HG02588 (cell line): Measurements from ENCODE around the gene GUCD1.
A peak's percentile ranks its signal among the peaks of the same experiment; 100 is the strongest.

Experiments
- ATAC-seq: cut with Tn5 transposase; IDR thresholded peaks from one replicate; pipeline ENCODE4 v1.9.1; 2021; ENCODE audit warnings: mild to moderate bottlenecking, moderate library complexity; ENCODE audit not compliant: unreplicated experiment

Gene GUCD1

GRCh38 chr22:24504956-24505736 is 49.8 kb downstream of the GUCD1 start:
- ATAC-seq, result no peak

GRCh38 chr22:24504540-24504939 is 50.4 kb downstream of the GUCD1 start:
- no peak for ATAC-seq

GRCh38 chr22:24503843-24504338 is 51.0 kb downstream of the GUCD1 start:
- no peak for ATAC-seq

GRCh38 chr22:24503137-24503842 is 51.6 kb downstream of the GUCD1 start:
- ATAC-seq, result peak; percentile 47

GRCh38 chr22:24502541-24502940 is 52.4 kb downstream of the GUCD1 start:
- ATAC-seq, result no peak

- ATAC-seq, result no peak
Measured at GRCh38 chr22:24502034-24502433, 52.9 kb downstream of the GUCD1 start.

GRCh38 chr22:24501301-24502005 is 53.5 kb downstream of the GUCD1 start:
- no peak for ATAC-seq

GRCh38 chr22:24500277-24500820 is 54.6 kb downstream of the GUCD1 start:
- ATAC-seq, result no peak

- ATAC-seq, result no peak
Measured at GRCh38 chr22:24499706-24500276, 55.1 kb downstream of the GUCD1 start.

- ATAC-seq, result no peak
Measured at GRCh38 chr22:24498824-24499223, 56.1 kb downstream of the GUCD1 start.

GRCh38 chr22:24497841-24498258 is 57.1 kb downstream of the GUCD1 start:
- ATAC-seq, result no peak

- ATAC-seq, result no peak
Measured at GRCh38 chr22:24496661-24497060, 58.3 kb downstream of the GUCD1 start.

GRCh38 chr22:24496234-24496633 is 58.7 kb downstream of the GUCD1 start:
- no peak for ATAC-seq

GRCh38 chr22:24495365-24495675 is 59.6 kb downstream of the GUCD1 start:
- no peak for ATAC-seq

GRCh38 chr22:24494528-24495364 is 60.2 kb downstream of the GUCD1 start, which contains the start of gene UPB1:
UPB1 (plus strand) TSS chr22:24495332; CDS start chr22:24495404, 72 bp downstream.
- ATAC-seq, result no peak

GRCh38 chr22:24494167-24494527 is 60.8 kb downstream of the GUCD1 start:
- no peak for ATAC-seq

- no peak for ATAC-seq
Measured at GRCh38 chr22:24492391-24492790, 62.5 kb downstream of the GUCD1 start.
